ENCODE results near the gene TP53AIP1. TPM values are rescaled to one million over a fixed set of nuclear protein-coding genes. Genes with fewer than 3 reads are reported as not detected.

The TP53AIP1 gene
- total and polyA plus RNA-seq, 2 of the 8 experiments (the other 6 are each of a cell fraction or from before 2014, with no cell fraction given) = 0.03 TPM; not detected in 1

GRCh38 chr11:128983023-128983422, 40.4 kb upstream of the TP53AIP1 start:
- Histone ChIP-seq H2AK5ac (ENCODE audit: low read depth, low read length) (no peak overlapping the region), H3K79me2 (ENCODE audit: control insufficient read depth in 1 of 2, insufficient read depth in 2 of 2, low read length in 2 of 2) (no peaks in the 10 kb centered on the region), H4K8ac (ENCODE audit: extremely low read depth, insufficient read depth, low read length) (no peak overlapping the region), H4K91ac (replicated peaks; ENCODE audit: insufficient read length, low read length) (no peak overlapping the region), H3K14ac (ENCODE audit: insufficient read length) (no peak overlapping the region), H3K79me1 (ENCODE audit: low read depth, low read length) (no peaks in the 10 kb centered on the region), H3K4me3 (ENCODE audit: extremely low read depth in 1 of 4, insufficient read depth in 2 of 4, low read depth in 3 of 4, low read length in 4 of 4) (no peak overlapping the region), H2BK20ac (ENCODE audit: low read length) (no peak overlapping the region), H3K4me2 (ENCODE audit: insufficient read depth in 1 of 2, low read depth in 2 of 2, low read length in 2 of 2) (no peak overlapping the region), H3K27ac (ENCODE audit: low read depth, low read length) (no peak overlapping the region), H2BK15ac (ENCODE audit: low read length) (no peak overlapping the region), H3K9me3 (ENCODE audit: insufficient read depth in 2 of 2, low read depth in 1 of 2, low read length in 1 of 2) (no peaks in the 10 kb centered on the region), H2BK5ac (ENCODE audit: low read depth, low read length) (no peak overlapping the region), H2BK12ac (ENCODE audit: low read depth, low read length) (no peak overlapping the region), H4K5ac (ENCODE audit: insufficient read length, low read depth, low read length) (no peak overlapping the region), H3K4ac (replicated peaks; ENCODE audit: insufficient read length, low read depth, low read length) (no peak overlapping the region), H3K4me1 (replicated peaks in 1 of 4; ENCODE audit: control insufficient read depth in 3 of 4, insufficient read depth in 4 of 4, low read length in 3 of 4) (no peaks in the 10 kb centered on the region), H3K27me3 (replicated peaks in 1 of 4; ENCODE audit: control insufficient read depth in 3 of 4, extremely low read depth in 1 of 4, insufficient read depth in 3 of 4, low read length in 3 of 4) (no peaks in the 10 kb centered on the region), H3K56ac (replicated peaks; ENCODE audit: insufficient read length, low read depth, low read length) (no peak overlapping the region), H2AFZ (ENCODE audit: low read length) (no peak overlapping the region), H4K20me1 (replicated peaks in 1 of 2; ENCODE audit: control insufficient read depth in 1 of 2, insufficient read depth in 2 of 2, low read length in 2 of 2) (no peaks in the 10 kb centered on the region), H3K9ac (replicated peaks in 1 of 4; ENCODE audit: extremely low read depth in 1 of 4, low read depth in 3 of 4, low read length in 3 of 4) (no peak overlapping the region), H3K23me2 (ENCODE audit: low read depth, low read length) (no peaks in the 10 kb centered on the region; the same call in 1 of the 2 replicates), H2BK120ac (replicated peaks; ENCODE audit: low read depth, low read length) (no peak overlapping the region), H3K18ac (ENCODE audit: extremely low read depth, low read length) (no peak overlapping the region), H3K36me3 (ENCODE audit: control insufficient read depth in 2 of 4, insufficient read depth in 4 of 4, low read length in 3 of 4) (peaks cover 0 to 10% (median 2%) of the 10 kb centered on the region in 4 experiments; a peak in 3 of 8 replicates), H3K23ac (ENCODE audit: insufficient read length) (no peak overlapping the region)
- FAIRE-seq (no peak), DNase-seq (ENCODE audit: low read depth in 1 of 2, low spot score in 2 of 2) (no peak)
- ChIA-PET POLR2A (ENCODE audit: partially characterized antibody) (no interaction called here), CTCF (ENCODE audit: partially characterized antibody) (interaction anchor here (0.9 kb wide), 1 partner anchor 95 kb away, joined by 3 read pairs; no protein-coding TSS in a partner anchor)
- 91% methylated on average over 8 of the region's 8 CpGs; no CpG with 5 or more reads in 1 of the 2 experiments for WGBS, 2 experiments (ENCODE audit: extremely low coverage in 1 of 2, insufficient coverage in 1 of 2, insufficient read length in 1 of 2, insufficient replicate concordance in 2 of 2, low coverage in 1 of 2, low lambda C conversion rate in 2 of 2, missing lambda C conversion rate in 1 of 2)
- TF ChIP-seq YY1 (IDR thresholded peaks at IDR 0.05; ENCODE audit: low read depth, low read length) (no peak), RXRA (IDR thresholded peaks at IDR 0.05; ENCODE audit: insufficient read depth, low read depth, low read length) (no peak), ASH2L (IDR thresholded peaks at IDR 0.05; ENCODE audit: low read length) (no peak), SAP30 (IDR thresholded peaks at IDR 0.05; ENCODE audit: insufficient read depth, insufficient replicate concordance, low read length) (no peak), SRF (IDR thresholded peaks at IDR 0.05; ENCODE audit: low read depth, low read length) (no peak), TBP (IDR thresholded peaks at IDR 0.05; ENCODE audit: low read depth, low read length) (no peak), GTF2F1 (IDR thresholded peaks at IDR 0.05; ENCODE audit: borderline replicate concordance, low read depth, low read length) (no peak), RFX5 (IDR thresholded peaks at IDR 0.05; ENCODE audit: borderline replicate concordance, low read depth, low read length) (no peak), RBBP5 (IDR thresholded peaks at IDR 0.05; ENCODE audit: borderline replicate concordance, low read depth, low read length) (no peak), EP300 (IDR thresholded peaks at IDR 0.05; ENCODE audit: borderline replicate concordance in 1 of 2, low read depth in 2 of 2, low read length in 2 of 2) (no peak), HDAC2 (IDR thresholded peaks at IDR 0.05; ENCODE audit: borderline replicate concordance in 1 of 2, low read depth in 2 of 2, low read length in 2 of 2) (no peak), RAD21 (IDR thresholded peaks at IDR 0.05 in 1 of 2, conservative IDR thresholded peaks at IDR 0.05 in 1 of 2; ENCODE audit: low read depth in 2 of 2, low read length in 2 of 2) (no peak)
- TF ChIP-seq, protein P1, sequence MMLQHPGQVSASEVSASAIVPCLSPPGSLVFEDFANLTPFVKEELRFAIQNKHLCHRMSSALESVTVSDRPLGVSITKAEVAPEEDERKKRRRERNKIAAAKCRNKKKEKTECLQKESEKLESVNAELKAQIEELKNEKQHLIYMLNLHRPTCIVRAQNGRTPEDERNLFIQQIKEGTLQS (IDR thresholded peaks at IDR 0.05; ENCODE audit: insufficient read depth, low read depth, low read length) = no peak

All from H1 (cell line).